H1 (cell line): Measurements from ENCODE around the gene CCDC7. TPM values are rescaled to one million over a fixed set of nuclear protein-coding genes. Genes with fewer than 3 reads are reported as not detected.

ENCODE experiments used
- CTCF ChIA-PET: fragments of 300-600 bp; sonication (Branson Sonifier 250); formaldehyde crosslinking; loops from one replicate; lab custom pipeline; 2021; ENCODE audit not compliant: partially characterized antibody; lab: Charles Lee
- POLR2A ChIA-PET: fragments of 300-600 bp; sonication (Branson Sonifier 250); formaldehyde crosslinking; loops from one replicate; lab custom pipeline; 2021; ENCODE audit warnings: inconsistent platforms; ENCODE audit not compliant: partially characterized antibody; lab: Charles Lee
- DNase-seq, 2 experiments: peaks; one replicate each; pipeline versions ENCODE4 v3.0.0 to v3.0.0-alpha.2; 2010 to 2022; ENCODE audit warnings: low spot score in 2 of 2, low read depth in 1 of 2, mixed read lengths in 1 of 2
- FAIRE-seq: peaks from 2 replicates; lab custom pipeline; 2011; peaks lifted over from hg19 to GRCh38; lab: Jason Lieb, UNC
- H2AFZ ChIP-seq: 2 replicates; pipeline ENCODE4 v1.8.1; 2012; ENCODE audit warnings: low read length, inconsistent platforms
- H2AK5ac ChIP-seq: 2 replicates; pipeline ENCODE4 v1.6.1; 2013; ENCODE audit warnings: low read depth, low read length
- H2BK120ac ChIP-seq: replicated peaks from 2 replicates; pipeline ENCODE3; 2013; ENCODE audit warnings: low read depth, low read length, inconsistent platforms
- H2BK12ac ChIP-seq: 2 replicates; pipeline ENCODE4 v1.6.1; 2013; ENCODE audit warnings: low read depth, low read length
- H2BK15ac ChIP-seq: 2 replicates; pipeline ENCODE4 v1.6.1; 2013; ENCODE audit warnings: low read length
- H2BK20ac ChIP-seq: 2 replicates; pipeline ENCODE4 v1.6.1; 2013; ENCODE audit warnings: low read length
- H2BK5ac ChIP-seq: 2 replicates; pipeline ENCODE4 v1.6.1; 2013; ENCODE audit warnings: low read depth, low read length
- H3K14ac ChIP-seq: 2 replicates; pipeline ENCODE4 v1.6.1; 2013; ENCODE audit warnings: inconsistent platforms; ENCODE audit not compliant: insufficient read length
- H3K18ac ChIP-seq: 2 replicates; pipeline ENCODE4 v1.6.1; 2013; ENCODE audit warnings: low read length; ENCODE audit errors: extremely low read depth
- H3K23ac ChIP-seq: 2 replicates; pipeline ENCODE4 v1.6.1; 2013; ENCODE audit warnings: inconsistent platforms; ENCODE audit not compliant: insufficient read length
- H3K23me2 ChIP-seq: 2 replicates; pipeline ENCODE4 v1.6.1; 2013; ENCODE audit warnings: low read depth, low read length
- H3K27ac ChIP-seq: 2 replicates; pipeline ENCODE4 v1.6.1; 2011; ENCODE audit warnings: low read depth, low read length, inconsistent platforms
- H3K27me3 ChIP-seq, 4 experiments: replicated peaks in 1 of 4; 1 replicate in 1 of 4; 2 replicates in 3 of 4; pipeline versions ENCODE4 v1.6.1 to v1.8.1; 2011 to 2013; ENCODE audit warnings: low read length in 3 of 4, mild to moderate bottlenecking in 3 of 4, inconsistent platforms in 2 of 4, mixed read lengths in 2 of 4, moderate library complexity in 1 of 4; ENCODE audit not compliant: control insufficient read depth in 3 of 4, insufficient read depth in 3 of 4; ENCODE audit errors: extremely low read depth in 1 of 4
- H3K36me3 ChIP-seq, 4 experiments: 2 replicates each; pipeline versions ENCODE4 v1.6.1 to v1.8.1; 2011 to 2013; ENCODE audit warnings: mild to moderate bottlenecking in 4 of 4, low read length in 3 of 4, moderate library complexity in 2 of 4, control low read depth in 1 of 4, inconsistent platforms in 1 of 4; ENCODE audit not compliant: insufficient read depth in 4 of 4, control insufficient read depth in 2 of 4
- H3K4ac ChIP-seq: replicated peaks from 2 replicates; pipeline ENCODE3; 2013; ENCODE audit warnings: low read length, low read depth, mixed read lengths, inconsistent platforms; ENCODE audit not compliant: insufficient read length
- H3K4me1 ChIP-seq, 4 experiments: replicated peaks in 1 of 4; 1 replicate in 1 of 4; 2 replicates in 3 of 4; pipeline versions ENCODE4 v1.6.1 to v1.8.1; 2011 to 2013; ENCODE audit warnings: low read length in 3 of 4, inconsistent platforms in 2 of 4, mixed read lengths in 1 of 4; ENCODE audit not compliant: insufficient read depth in 4 of 4, control insufficient read depth in 3 of 4
- H3K4me2 ChIP-seq, 2 experiments: 2 replicates each; pipeline versions ENCODE4 v1.6.1 to v1.8.1; 2011 to 2013; ENCODE audit warnings: low read depth in 2 of 2, low read length in 2 of 2, control low read depth in 1 of 2, inconsistent platforms in 1 of 2, mild to moderate bottlenecking in 1 of 2; ENCODE audit not compliant: insufficient read depth in 1 of 2
- H3K4me3 ChIP-seq, 4 experiments: fragments of 200-600, 300-600 bp in 1 of 4; sonication (generic), shearing (Covaris generic), sonication (Bioruptor Twin) in 1 of 4; 2 replicates each; pipeline versions ENCODE4 v1.5.1 to v1.8.1; 2011 to 2016; ENCODE audit warnings: low read length in 4 of 4, low read depth in 3 of 4, control low read depth in 2 of 4, inconsistent platforms in 2 of 4, mild to moderate bottlenecking in 2 of 4, mixed read lengths in 1 of 4, moderate library complexity in 1 of 4; ENCODE audit not compliant: insufficient read depth in 2 of 4; ENCODE audit errors: extremely low read depth in 1 of 4
- H3K56ac ChIP-seq: replicated peaks from 2 replicates; pipeline ENCODE3; 2013; ENCODE audit warnings: low read depth, mild to moderate bottlenecking, mixed read lengths, low read length, inconsistent platforms; ENCODE audit not compliant: insufficient read length
- H3K79me1 ChIP-seq: 2 replicates; pipeline ENCODE4 v1.6.1; 2013; ENCODE audit warnings: low read depth, low read length, control low read depth
- H3K79me2 ChIP-seq, 2 experiments: 2 replicates each; pipeline versions ENCODE4 v1.6.1 to v1.8.1; 2012 to 2013; ENCODE audit warnings: low read length in 2 of 2, mild to moderate bottlenecking in 2 of 2, inconsistent platforms in 1 of 2; ENCODE audit not compliant: insufficient read depth in 2 of 2, control insufficient read depth in 1 of 2
- H3K9ac ChIP-seq, 4 experiments: replicated peaks in 1 of 4; 1 replicate in 1 of 4; 2 replicates in 3 of 4; pipeline versions ENCODE4 v1.6.1 to v1.8.1; 2011 to 2013; ENCODE audit warnings: low read depth in 3 of 4, low read length in 3 of 4, control low read depth in 2 of 4, mild to moderate bottlenecking in 2 of 4, moderate library complexity in 2 of 4, inconsistent platforms in 1 of 4; ENCODE audit errors: extremely low read depth in 1 of 4
- H3K9me3 ChIP-seq, 2 experiments: 2 replicates each; pipeline versions ENCODE4 v1.6.1 to v1.8.1; 2012 to 2013; ENCODE audit warnings: mild to moderate bottlenecking in 2 of 2, moderate library complexity in 2 of 2, control low read depth in 1 of 2, inconsistent platforms in 1 of 2, low read depth in 1 of 2, low read length in 1 of 2, mixed read lengths in 1 of 2; ENCODE audit not compliant: insufficient read depth in 2 of 2
- H4K20me1 ChIP-seq, 2 experiments: replicated peaks in 1 of 2; 2 replicates each; pipeline versions ENCODE3 to v1.8.1; 2011 to 2013; ENCODE audit warnings: inconsistent platforms in 2 of 2, low read length in 2 of 2, mild to moderate bottlenecking in 1 of 2; ENCODE audit not compliant: insufficient read depth in 2 of 2, control insufficient read depth in 1 of 2
- H4K5ac ChIP-seq: 2 replicates; pipeline ENCODE4 v1.6.1; 2013; ENCODE audit warnings: low read length, low read depth, mixed read lengths, inconsistent platforms; ENCODE audit not compliant: insufficient read length
- H4K8ac ChIP-seq: 2 replicates; pipeline ENCODE4 v1.8.0; 2013; ENCODE audit warnings: mild to moderate bottlenecking, moderate library complexity, low read length, inconsistent platforms; ENCODE audit not compliant: insufficient read depth; ENCODE audit errors: extremely low read depth
- H4K91ac ChIP-seq: replicated peaks from 2 replicates; pipeline ENCODE3; 2013; ENCODE audit warnings: low read length, mixed read lengths, inconsistent platforms; ENCODE audit not compliant: insufficient read length
- ASH2L ChIP-seq: fragments of 200-600, 300-600 bp; sonication (generic); IDR thresholded peaks from one replicate; pipeline ENCODE4 v1.7.1; 2017; ENCODE audit warnings: low read length
- BACH1 ChIP-seq: IDR thresholded peaks from 2 replicates; pipeline ENCODE4 v1.6.1; 2012; ENCODE audit warnings: low read length, improper control_type of control experiment
- CHD2 ChIP-seq: IDR thresholded peaks from 2 replicates; pipeline ENCODE4 v1.6.1; 2012; ENCODE audit warnings: low read length, improper control_type of control experiment
- RNF2 ChIP-seq: fragments of 200-900, 300-1000 bp; sonication (generic); IDR thresholded peaks from 2 replicates; pipeline ENCODE4 v1.7.1; 2016; ENCODE audit warnings: borderline replicate concordance, low read depth, mild to moderate bottlenecking, antibody characterized with exemption, low read length; ENCODE audit not compliant: poor library complexity, severe bottlenecking; ENCODE audit errors: missing control alignments
- SP2 ChIP-seq: IDR thresholded peaks from 2 replicates; pipeline ENCODE4 v1.6.1; 2012; ENCODE audit warnings: mild to moderate bottlenecking, low read length, inconsistent platforms
- WGBS, 2 experiments: shearing (Covaris generic) in 1 of 2; methylation state at CpG; one replicate each; pipeline versions ENCODE4 v1.1.6 to v1.1.7; 2013 to 2015; ENCODE audit warnings: low lambda C conversion rate in 2 of 2, mixed read lengths in 2 of 2, inconsistent platforms in 1 of 2, low coverage in 1 of 2, missing lambda C conversion rate in 1 of 2; ENCODE audit not compliant: insufficient replicate concordance in 2 of 2, insufficient coverage in 1 of 2, insufficient read length in 1 of 2; ENCODE audit errors: extremely low coverage in 1 of 2, missing lambda C conversion rate in 1 of 2; 5-methylcytosine and 5-hydroxymethylcytosine counted together
- polyA plus RNA-seq, 7 experiments: library from polyadenylated mRNA; depleted of rRNA in 3 of 7; stranded (reverse) in 5 of 7; unstranded in 2 of 7; fragments of >200 nt in 5 of 7; fragments of 200-250 nt in 2 of 7; gene quantifications; 1 replicate in 5 of 7; 2 replicates in 1 of 7; 4 replicates in 1 of 7; pipeline versions ENCODE4 v1.2.1 to v1.2.3, GENCODE V29; 2011 to 2013; ENCODE audit warnings: missing spikeins in 2 of 7, mixed read lengths in 2 of 7
- total RNA-seq: library from RNA; stranded (reverse); fragmentation: NEBNext Ultra II Directional; extraction: Animal tissue kit (Norgen Biotek cat#: 25700); gene quantifications from 2 replicates; pipeline ENCODE4 v1.2.1, GENCODE V29; 2021

The CCDC7 gene
- total and polyA plus RNA-seq, 2 of the 8 experiments (the other 6 are each of a cell fraction or from before 2014, with no cell fraction given): 0.18 to 0.74 TPM

GRCh38 chr10:32403091-32403490, 42.8 kb upstream of the CCDC7 start:
- Histone ChIP-seq H3K4me1 (no peaks in the 10 kb centered on the region), H3K27ac (no peak overlapping the region), H3K79me1 (no peaks in the 10 kb centered on the region), H3K23me2 (no peaks in the 10 kb centered on the region), H3K4me2 (no peak overlapping the region), H3K27me3 (no peaks in the 10 kb centered on the region), H4K8ac (no peak overlapping the region), H4K91ac (no peak overlapping the region), H2AK5ac (no peak overlapping the region), H2BK5ac (no peak overlapping the region), H4K5ac (no peak overlapping the region), H2AFZ (no peak overlapping the region)
- 80% methylated on average over 1 of the region's 2 CpGs; no CpG with 5 or more reads in 1 of the 2 experiments for WGBS, 2 experiments
- TF ChIP-seq RNF2 (no peak), BACH1 (no peak), ASH2L (no peak), CHD2 (no peak), SP2 (no peak)
- TF ChIP-seq, all 59 proteins: peak for 0
- ChIA-PET POLR2A (no interaction called here), CTCF (no interaction called here)
- Histone ChIP-seq H3K9me3 (no peaks in the 10 kb centered on the region), H2BK20ac (no peak overlapping the region), H2BK12ac (no peak overlapping the region), H2BK15ac (no peak overlapping the region), H3K4me3 (no peak overlapping the region), H2BK120ac (no peak overlapping the region), H3K23ac (no peak overlapping the region), H4K20me1 (no peaks in the 10 kb centered on the region), H3K18ac (no peak overlapping the region), H3K36me3 (no peaks in the 10 kb centered on the region), H3K56ac (no peak overlapping the region), H3K9ac (no peak overlapping the region), H3K14ac (no peak overlapping the region), H3K79me2 (no peaks in the 10 kb centered on the region), H3K4ac (no peak overlapping the region)
- no peak for FAIRE-seq
- no peak for DNase-seq
